Lower lobe of right lung (tissue), 2 donors: Measurements from ENCODE around the gene COPA. TPM values are rescaled to one million over a fixed set of nuclear protein-coding genes. Genes with fewer than 3 reads are reported as not detected.

ENCODE experiments used
- ATAC-seq, 2 donors: fragments of 200-7000 bp; cut with Tn5 transposase; one replicate each; pipeline ENCODE4 v1.9.1; 2020 to 2022; ENCODE audit warnings: mild to moderate bottlenecking in 2 of 2, moderate library complexity in 2 of 2
- DNase-seq: peaks from one replicate; pipeline ENCODE4 v3.0.0-alpha.2; 2020
- H3K27ac ChIP-seq: fragments of 200-600 bp; one replicate; pipeline ENCODE4 v1.8.0; 2022
- H3K27me3 ChIP-seq: fragments of 200-600 bp; one replicate; pipeline ENCODE4 v1.8.0; 2022; ENCODE audit warnings: low read depth
- H3K36me3 ChIP-seq: fragments of 200-600 bp; one replicate; pipeline ENCODE4 v1.8.0; 2022; ENCODE audit warnings: mild to moderate bottlenecking
- H3K4me1 ChIP-seq: fragments of 200-600 bp; one replicate; pipeline ENCODE4 v1.8.0; 2022
- H3K4me3 ChIP-seq: fragments of 200-600 bp; one replicate; pipeline ENCODE4 v1.8.0; 2022; ENCODE audit warnings: mild to moderate bottlenecking
- H3K9me3 ChIP-seq: fragments of 200-600 bp; one replicate; pipeline ENCODE4 v1.8.0; 2022
- intact Hi-C: fragments of 100-400 bp; cut with DNase I; formaldehyde crosslinking; loops from one replicate; pipeline ENCODE4 v1.11.0; 2022
- total RNA-seq: library from RNA; stranded (reverse); fragmentation: NEBNext Ultra II Directional; extraction: Animal tissue kit (Norgen Biotek cat#: 25700); gene quantifications from one replicate; pipeline ENCODE4 v1.2.1, GENCODE V29; 2021
- TF ChIP-seq, protein P1 (sequence below): fragments of 200-600 bp; IDR thresholded peaks from one replicate; pipeline ENCODE4 v1.8.0; 2022; ENCODE audit warnings: antibody characterized with exemption, mild to moderate bottlenecking
- donor health status: DM: no; HTN: yes; CAD: no; lungs with severe emphysema.

COPA gene
- total RNA-seq, 1 donor from 2014 or later: 136 TPM

DNA sequence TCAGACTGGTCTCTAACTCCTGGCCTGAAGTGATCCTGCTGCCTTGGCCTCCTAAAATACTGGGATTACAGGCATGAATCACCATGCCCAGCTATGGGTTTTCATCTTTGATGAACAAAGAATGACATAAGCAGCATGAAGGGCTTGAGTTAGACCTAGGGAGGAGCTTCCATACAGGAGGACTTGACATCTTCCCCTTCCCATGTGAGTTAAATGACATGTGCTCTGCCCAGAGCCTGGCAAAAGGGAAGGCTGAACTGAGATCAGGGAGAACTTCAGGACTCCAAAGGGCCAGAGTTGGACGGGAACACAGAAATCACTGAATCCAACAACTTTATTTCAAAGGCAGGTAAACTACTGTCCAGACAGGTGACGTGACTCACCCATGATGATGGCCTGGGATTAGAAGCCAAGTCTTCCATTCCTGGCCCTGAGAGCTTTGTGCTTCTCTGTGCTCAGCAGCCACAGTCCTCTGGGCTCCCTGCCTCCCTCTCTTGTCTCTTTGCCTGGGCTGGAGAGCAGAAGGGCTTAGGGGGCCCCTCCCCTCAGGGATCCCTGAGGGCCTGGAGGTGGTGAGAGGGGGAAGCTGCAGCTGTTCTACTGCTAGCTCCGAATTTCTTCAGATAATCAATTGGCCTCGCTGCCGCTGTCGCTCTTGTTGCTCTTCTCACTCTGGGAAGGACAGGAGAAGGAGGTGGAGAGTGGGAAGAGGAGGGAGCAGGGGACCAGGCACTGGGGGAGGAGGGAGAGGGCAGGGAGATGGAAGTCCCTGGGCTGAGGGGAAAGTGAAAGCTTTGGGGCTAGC lies 31.5 kb upstream of the COPA start:
- Histone ChIP-seq H3K9me3 (no peaks in the 10 kb centered on the region), H3K36me3 (no peaks in the 10 kb centered on the region), H3K4me3 (no peak overlapping the region), H3K4me1 (peaks cover 19% of the 10 kb centered on the region), H3K27ac (no peak overlapping the region), H3K27me3 (peaks cover 14% of the 10 kb centered on the region)
- intact Hi-C loops: no loop called here
- DNase-seq (no peak), ATAC-seq (no peak)
- TF ChIP-seq, protein P1, sequence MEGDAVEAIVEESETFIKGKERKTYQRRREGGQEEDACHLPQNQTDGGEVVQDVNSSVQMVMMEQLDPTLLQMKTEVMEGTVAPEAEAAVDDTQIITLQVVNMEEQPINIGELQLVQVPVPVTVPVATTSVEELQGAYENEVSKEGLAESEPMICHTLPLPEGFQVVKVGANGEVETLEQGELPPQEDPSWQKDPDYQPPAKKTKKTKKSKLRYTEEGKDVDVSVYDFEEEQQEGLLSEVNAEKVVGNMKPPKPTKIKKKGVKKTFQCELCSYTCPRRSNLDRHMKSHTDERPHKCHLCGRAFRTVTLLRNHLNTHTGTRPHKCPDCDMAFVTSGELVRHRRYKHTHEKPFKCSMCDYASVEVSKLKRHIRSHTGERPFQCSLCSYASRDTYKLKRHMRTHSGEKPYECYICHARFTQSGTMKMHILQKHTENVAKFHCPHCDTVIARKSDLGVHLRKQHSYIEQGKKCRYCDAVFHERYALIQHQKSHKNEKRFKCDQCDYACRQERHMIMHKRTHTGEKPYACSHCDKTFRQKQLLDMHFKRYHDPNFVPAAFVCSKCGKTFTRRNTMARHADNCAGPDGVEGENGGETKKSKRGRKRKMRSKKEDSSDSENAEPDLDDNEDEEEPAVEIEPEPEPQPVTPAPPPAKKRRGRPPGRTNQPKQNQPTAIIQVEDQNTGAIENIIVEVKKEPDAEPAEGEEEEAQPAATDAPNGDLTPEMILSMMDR: no peak

DNA sequence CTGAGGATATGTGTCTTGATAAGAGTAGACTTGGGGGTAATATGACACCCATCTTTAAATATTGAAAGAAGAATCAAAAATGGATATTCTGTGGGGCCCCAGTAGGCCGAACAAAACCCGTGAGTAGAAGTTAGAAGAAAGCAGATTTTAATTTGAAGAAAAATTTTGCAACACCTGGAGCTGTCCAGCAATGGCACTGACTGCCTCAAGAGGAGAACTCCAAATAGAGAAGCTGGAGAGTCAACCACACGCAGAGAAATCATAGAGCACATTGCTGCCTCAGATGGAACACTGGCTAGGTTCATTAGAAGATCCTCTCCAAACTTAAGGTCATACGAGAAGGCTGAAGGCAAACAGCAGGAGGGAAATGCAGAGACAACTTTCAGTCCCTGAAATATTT lies 30.6 kb upstream of the COPA start:
- Histone ChIP-seq H3K4me1 (peaks cover 19% of the 10 kb centered on the region), H3K27ac (no peak overlapping the region), H3K27me3 (peaks cover 14% of the 10 kb centered on the region), H3K4me3 (no peak overlapping the region), H3K36me3 (no peaks in the 10 kb centered on the region), H3K9me3 (no peaks in the 10 kb centered on the region)
- no peak for ATAC-seq
- DNase-seq: no peak
- TF ChIP-seq, protein P1: no peak
- intact Hi-C loops: no loop called here

DNA sequence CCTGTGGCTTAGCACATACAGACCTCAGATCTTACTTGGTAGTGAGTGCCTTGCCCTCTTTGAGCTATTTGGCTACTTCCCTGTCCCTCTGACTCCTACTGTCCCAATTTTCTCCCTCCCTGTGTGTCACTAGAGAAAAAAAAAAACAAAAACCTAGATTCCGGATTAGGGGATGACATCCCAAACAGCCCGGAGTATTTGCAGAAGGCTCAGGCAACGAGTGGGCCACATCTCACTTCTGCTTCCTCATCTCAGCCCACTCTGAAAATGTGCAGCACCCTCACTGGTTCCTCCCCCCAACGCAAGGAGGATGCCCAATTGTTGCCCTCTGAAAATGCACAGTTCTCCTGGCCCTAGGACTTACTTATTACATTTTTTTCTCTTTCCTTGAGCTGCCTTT lies 28.7 kb upstream of the COPA start:
- TF ChIP-seq, protein P1: no peak
- no peak overlapping the region for H3K4me3 ChIP-seq
- no peaks in the 10 kb centered on the region for H3K36me3 ChIP-seq
- peaks cover 19% of the 10 kb centered on the region for H3K4me1 ChIP-seq
- no peaks in the 10 kb centered on the region for H3K9me3 ChIP-seq
- DNase-seq (no peak), ATAC-seq (no peak)
- H3K27me3 ChIP-seq: peaks cover 14% of the 10 kb centered on the region
- intact Hi-C loops: no loop called here
- no peak overlapping the region for H3K27ac ChIP-seq

DNA sequence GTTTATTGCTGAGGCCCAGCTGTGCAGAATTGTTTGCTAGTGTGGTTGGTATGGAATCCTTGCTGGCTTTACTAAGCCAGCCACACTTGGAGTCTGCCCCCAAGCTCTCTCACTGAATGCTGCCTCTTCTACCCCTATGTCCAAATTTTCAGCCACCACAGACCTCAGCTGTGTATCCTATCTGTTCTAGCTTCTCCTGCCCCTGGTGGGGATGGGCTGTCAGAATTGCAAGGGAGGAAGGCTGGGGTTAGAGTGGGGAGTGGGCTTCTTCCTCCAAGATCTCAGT lies 28.2 kb upstream of the COPA start:
- no peaks in the 10 kb centered on the region for H3K36me3 ChIP-seq
- H3K27ac ChIP-seq: no peak overlapping the region
- no peaks in the 10 kb centered on the region for H3K9me3 ChIP-seq
- DNase-seq (no peak), ATAC-seq (no peak)
- peaks cover 14% of the 10 kb centered on the region for H3K27me3 ChIP-seq
- TF ChIP-seq, protein P1: no peak
- intact Hi-C loops: no loop called here
- H3K4me3 ChIP-seq: no peak overlapping the region
- peaks cover 15% of the 10 kb centered on the region for H3K4me1 ChIP-seq

DNA sequence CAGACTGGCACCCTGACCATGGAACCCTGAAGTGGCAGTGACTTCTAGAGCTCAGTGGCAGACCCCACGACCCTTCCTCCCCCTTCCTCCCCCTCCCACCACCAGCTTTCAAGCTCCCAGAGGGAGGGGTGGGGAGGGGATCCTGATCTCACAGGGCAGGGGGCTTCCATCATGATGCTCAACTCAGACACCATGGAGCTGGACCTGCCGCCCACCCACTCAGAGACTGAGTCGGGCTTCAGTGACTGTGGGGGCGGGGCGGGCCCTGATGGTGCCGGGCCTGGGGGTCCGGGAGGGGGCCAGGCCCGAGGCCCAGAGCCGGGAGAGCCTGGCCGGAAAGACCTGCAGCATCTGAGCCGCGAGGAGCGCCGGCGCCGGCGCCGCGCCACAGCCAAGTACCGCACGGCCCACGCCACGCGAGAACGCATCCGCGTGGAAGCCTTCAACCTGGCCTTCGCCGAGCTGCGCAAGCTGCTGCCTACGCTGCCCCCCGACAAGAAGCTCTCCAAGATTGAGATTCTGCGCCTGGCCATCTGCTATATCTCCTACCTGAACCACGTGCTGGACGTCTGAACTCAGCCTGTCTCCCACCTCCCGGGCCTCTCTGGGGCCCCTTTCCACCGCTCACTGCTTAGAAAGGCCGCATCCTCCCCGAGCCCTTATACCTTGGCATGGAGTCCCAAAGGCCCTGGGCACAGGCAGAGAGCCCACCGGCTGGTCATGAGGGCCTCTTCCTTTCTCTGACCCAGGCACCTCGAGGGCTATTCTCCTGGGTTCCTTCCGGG lies 27.7 kb upstream of the COPA start:
- DNase-seq: no peak
- no peak overlapping the region for H3K27ac ChIP-seq
- H3K4me3 ChIP-seq: no peak overlapping the region
- H3K36me3 ChIP-seq: no peaks in the 10 kb centered on the region
- TF ChIP-seq, protein P1: no peak
- no peaks in the 10 kb centered on the region for H3K9me3 ChIP-seq
- ATAC-seq: no peak
- peaks cover 14% of the 10 kb centered on the region for H3K27me3 ChIP-seq
- H3K4me1 ChIP-seq: peaks cover 10% of the 10 kb centered on the region
- intact Hi-C loops: no loop called here
